ENCODE results near the gene BRI3.

The BRI3 gene

DNA sequence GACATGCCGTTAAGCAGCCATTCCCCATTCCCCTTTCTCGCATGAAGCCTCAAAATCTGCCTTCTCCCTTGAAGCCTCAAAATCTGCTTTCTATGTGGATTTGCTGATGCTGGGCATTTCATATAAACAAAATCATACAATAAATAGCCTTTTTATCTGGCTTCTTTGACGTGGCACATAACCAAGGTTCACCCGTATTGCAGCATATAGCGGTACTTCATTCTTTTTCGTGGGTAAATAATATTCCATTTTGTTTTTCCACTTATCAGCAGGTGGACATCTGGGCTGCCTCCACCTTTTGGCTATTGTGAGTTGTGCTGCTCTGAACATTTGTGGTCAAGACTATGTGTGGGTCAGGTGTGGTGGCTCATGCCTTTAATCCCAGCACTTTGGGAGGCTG lies 57.0 kb downstream of the BRI3 start:
- no peaks in the 10 kb centered on the region for H3K36me3 ChIP-seq (ENCODE audit: insufficient read depth, low read length)
- no peaks in the 10 kb centered on the region for H3K4me1 ChIP-seq (ENCODE audit: insufficient read depth, low read length)
- no peaks in the 10 kb centered on the region for H3K9me3 ChIP-seq (ENCODE audit: low read length)
- H3K4me3 ChIP-seq (ENCODE audit: low read length): no peak overlapping the region
- no peak overlapping the region for H2AFZ ChIP-seq (ENCODE audit: low read depth, low read length)
- no peaks in the 10 kb centered on the region for H3K27me3 ChIP-seq (ENCODE audit: insufficient read depth, low read length)

DNA sequence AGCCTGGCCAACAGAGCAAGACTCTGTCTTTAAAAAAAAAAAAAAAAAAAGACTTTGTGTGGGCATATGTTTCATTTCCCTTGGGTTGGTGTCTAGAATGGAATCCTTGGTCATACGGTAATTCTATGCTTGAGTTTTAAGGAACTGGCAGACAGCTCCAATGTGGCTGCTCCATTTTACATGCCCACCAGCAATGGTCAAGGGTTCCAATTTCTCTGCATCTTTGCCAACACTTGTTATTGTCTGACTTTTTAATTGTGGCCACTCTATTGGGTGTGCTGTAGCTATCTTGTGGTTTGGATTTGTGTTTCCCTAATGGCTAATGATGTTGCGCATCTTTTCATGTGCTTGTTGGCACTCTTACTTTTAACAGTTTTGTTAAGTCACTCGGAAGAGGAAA lies 57.6 kb downstream of the BRI3 start:
- Histone ChIP-seq H3K27me3 (ENCODE audit: insufficient read depth, low read length) (no peaks in the 10 kb centered on the region), H3K4me3 (ENCODE audit: low read length) (no peak overlapping the region), H2AFZ (ENCODE audit: low read depth, low read length) (no peak overlapping the region), H3K9me3 (ENCODE audit: low read length) (no peaks in the 10 kb centered on the region), H3K4me1 (ENCODE audit: insufficient read depth, low read length) (no peaks in the 10 kb centered on the region), H3K36me3 (ENCODE audit: insufficient read depth, low read length) (no peaks in the 10 kb centered on the region)

DNA sequence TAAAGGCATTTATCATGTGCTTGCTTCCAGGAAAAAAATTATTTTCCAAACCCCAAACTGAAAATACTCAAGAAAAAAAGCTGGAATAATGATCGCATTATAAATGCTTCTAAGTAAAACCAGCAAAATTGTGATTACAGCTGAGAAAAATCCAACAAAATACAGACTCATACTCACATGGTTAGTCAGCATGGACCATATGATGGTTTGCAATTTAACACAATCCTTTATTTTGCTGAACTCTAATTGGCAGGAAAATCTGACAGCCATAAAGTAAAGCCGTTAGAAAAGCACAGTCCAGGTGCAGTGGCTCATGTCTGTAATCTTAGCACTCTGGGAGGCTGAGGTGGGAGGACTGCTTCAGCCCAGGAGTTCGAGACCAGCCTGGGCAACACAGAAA lies 59.6 kb downstream of the BRI3 start:
- no peak overlapping the region for H3K4me3 ChIP-seq (ENCODE audit: low read length)
- H3K9me3 ChIP-seq (ENCODE audit: low read length): no peaks in the 10 kb centered on the region
- no peaks in the 10 kb centered on the region for H3K4me1 ChIP-seq (ENCODE audit: insufficient read depth, low read length)
- no peaks in the 10 kb centered on the region for H3K27me3 ChIP-seq (ENCODE audit: insufficient read depth, low read length)
- no peaks in the 10 kb centered on the region for H3K36me3 ChIP-seq (ENCODE audit: insufficient read depth, low read length)
- no peak overlapping the region for H2AFZ ChIP-seq (ENCODE audit: low read depth, low read length)

All from neuron (in vitro differentiated cells).